K562 (cell line): ENCODE data around the gene RCE1. TPM values are rescaled to one million over a fixed set of nuclear protein-coding genes. Genes with fewer than 3 reads are reported as not detected.

ENCODE experiments used
- CAMTA2 ChIP-seq: fragments of 250-450 bp; sonication (Bioruptor Pico); conservative IDR thresholded peaks from 2 replicates; pipeline ENCODE4 v1.5.1; 2022
- CCAR2 ChIP-seq: fragments of 200-400 bp; formaldehyde crosslinking; IDR thresholded peaks from 2 replicates; pipeline ENCODE4 v1.6.1; 2017; ENCODE audit warnings: mild to moderate bottlenecking, low read depth, low read length
- CREB3 ChIP-seq: fragments of 450-650 bp; conservative IDR thresholded peaks from 2 replicates; pipeline ENCODE4 v1.6.1; 2016; ENCODE audit warnings: missing genetic modification characterization, low read depth, mild to moderate bottlenecking, missing compliant biosample characterization, moderate library complexity
- ETV6 ChIP-seq, 3 experiments: fragments of 150-350 bp in 1 of 3; sonication (generic) in 1 of 3; formaldehyde crosslinking in 1 of 3; IDR thresholded peaks; 2 replicates each; pipeline versions ENCODE4 v1.6.1 to v1.8.0; 2014 to 2022; ENCODE audit warnings: borderline replicate concordance in 2 of 3, low read depth in 2 of 3, antibody characterized with exemption in 1 of 3, low read length in 1 of 3, mild to moderate bottlenecking in 1 of 3, missing genetic modification reagents in 1 of 3
- HEY1 ChIP-seq: fragments of 250-450 bp; sonication (Bioruptor Pico); IDR thresholded peaks from 2 replicates; pipeline ENCODE4 v1.5.0; 2020; ENCODE audit warnings: mild to moderate bottlenecking, moderate library complexity, borderline replicate concordance
- KAT2B ChIP-seq: IDR thresholded peaks from one replicate; pipeline ENCODE4 v1.6.1; 2012; ENCODE audit warnings: low read depth, mild to moderate bottlenecking, control low read depth, inconsistent platforms, low read length, moderate library complexity
- KDM5B ChIP-seq: fragments of 200-600 bp; sonication (generic); IDR thresholded peaks from 2 replicates; pipeline ENCODE4 v1.6.1; 2012; ENCODE audit warnings: low read depth, mild to moderate bottlenecking, moderate library complexity, low read length, control low read depth, inconsistent platforms; ENCODE audit not compliant: insufficient replicate concordance
- LEF1 ChIP-seq: fragments of 450-650 bp; IDR thresholded peaks from 2 replicates; pipeline ENCODE4 v1.6.1; 2016; ENCODE audit warnings: mild to moderate bottlenecking
- MEF2D ChIP-seq: conservative IDR thresholded peaks from 2 replicates; pipeline ENCODE4 v1.6.1; 2016; ENCODE audit warnings: low read depth, missing genetic modification characterization, missing compliant biosample characterization
- MITF ChIP-seq: IDR thresholded peaks from 2 replicates; pipeline ENCODE4 v1.6.1; 2014; ENCODE audit warnings: antibody characterized with exemption
- MTA3 ChIP-seq: fragments of 450-650 bp; formaldehyde crosslinking; IDR thresholded peaks from 2 replicates; pipeline ENCODE4 v1.6.1; 2017; ENCODE audit warnings: mild to moderate bottlenecking, borderline replicate concordance
- NFATC3 ChIP-seq: fragments of 450-650 bp; IDR thresholded peaks from 2 replicates; pipeline ENCODE4 v1.6.1; 2017; ENCODE audit warnings: mild to moderate bottlenecking
- NFIC ChIP-seq: fragments of 450-650 bp; IDR thresholded peaks from 2 replicates; pipeline ENCODE4 v1.6.1; 2017; ENCODE audit warnings: mild to moderate bottlenecking, inconsistent platforms
- RBM14 ChIP-seq: fragments of 200-400 bp; formaldehyde crosslinking; IDR thresholded peaks from 2 replicates; pipeline ENCODE4 v1.6.1; 2018; ENCODE audit warnings: low read depth, mild to moderate bottlenecking, low read length, moderate library complexity, borderline replicate concordance; ENCODE audit not compliant: insufficient read depth
- RFX1 ChIP-seq: fragments of 450-650 bp; IDR thresholded peaks from 2 replicates; pipeline ENCODE4 v1.6.1; 2016; ENCODE audit warnings: mild to moderate bottlenecking, moderate library complexity
- SMC3 ChIP-seq: conservative IDR thresholded peaks from 2 replicates; pipeline ENCODE4 v1.6.1; 2011; ENCODE audit warnings: low read depth, low read length, improper control_type of control experiment; ENCODE audit not compliant: insufficient read depth
- TEAD4 ChIP-seq, 2 experiments: sonication (generic) in 1 of 2; formaldehyde crosslinking in 1 of 2; IDR thresholded peaks; 2 replicates each; pipeline versions ENCODE4 v1.6.1 to v1.8.0; 2012 to 2022; ENCODE audit warnings: borderline replicate concordance in 1 of 2, inconsistent platforms in 1 of 2, low read length in 1 of 2, mild to moderate bottlenecking in 1 of 2, missing genetic modification reagents in 1 of 2
- ZKSCAN8 ChIP-seq: fragments of 200-800 bp; sonication (Bioruptor generic); IDR thresholded peaks from 2 replicates; pipeline ENCODE4 v1.6.1; 2016; ENCODE audit warnings: missing genetic modification characterization, missing compliant biosample characterization
- ZNF282 ChIP-seq: sonication (generic); formaldehyde crosslinking; IDR thresholded peaks from 2 replicates; pipeline ENCODE4 v1.8.1; 2023; ENCODE audit warnings: missing genetic modification reagents
- ZNF507 ChIP-seq: conservative IDR thresholded peaks from 2 replicates; pipeline ENCODE4 v1.6.1; 2017; ENCODE audit warnings: missing genetic modification characterization, missing compliant biosample characterization
- polyA plus RNA-seq, 8 experiments: library from polyadenylated mRNA; depleted of rRNA in 4 of 8; stranded (reverse) in 5 of 8; unstranded in 3 of 8; fragments of >200 nt; fragmentation: Nextera tagmentation in 2 of 8; fragmentation: Illumina TruSeq in 1 of 8; extraction: Ambion mirVana in 2 of 8; extraction: Trizol in 1 of 8; gene quantifications; 2 replicates each; pipeline versions ENCODE4 v1.2.1 to v1.2.3, GENCODE V29; 2011 to 2014; ENCODE audit warnings: inconsistent platforms in 1 of 8, missing spikeins in 1 of 8
- total RNA-seq, 7 experiments: library from RNA; depleted of rRNA in 6 of 7; stranded (reverse); fragments of >200 nt in 6 of 7; fragmentation: Illumina TruSeq in 2 of 7; extraction: Trizol in 2 of 7; gene quantifications; 2 replicates each; pipeline versions ENCODE4 v1.2.1 to v1.2.3, GENCODE V29; 2011 to 2021; ENCODE audit warnings: low replicate concordance in 1 of 7
- TF ChIP-seq, protein P1 (sequence below), 2 experiments: fragments of 450-650 bp; conservative IDR thresholded peaks; 2 replicates each; pipeline ENCODE4 v1.6.1; 2017; ENCODE audit warnings: mild to moderate bottlenecking in 2 of 2, moderate library complexity in 2 of 2
- TF ChIP-seq, protein P2 (sequence below): fragments of 450-650 bp; conservative IDR thresholded peaks from 2 replicates; pipeline ENCODE4 v1.6.1; 2016; ENCODE audit warnings: missing genetic modification characterization, low read depth, mild to moderate bottlenecking, control low read depth, missing compliant biosample characterization

RCE1 gene
- total and polyA plus RNA-seq, 9 of the 15 experiments (the other 6 are each of a cell fraction or from before 2014, with no cell fraction given) = 0.75 to 41.5 (median 15.1) TPM

- TF ChIP-seq MITF (no peak), ZNF507 (tag) (no peak), KDM5B (no peak), HEY1 (CRISPR knock-in tag) (no peak), KAT2B (no peak), CAMTA2 (no peak), RFX1 (no peak), ZKSCAN8 (no peak), TEAD4 (IDR thresholded peaks at IDR 0.05; ENCODE audit: low read length) (no peak; the same call in 1 of the 2 replicates), TEAD4 (CRISPR knock-in tag; IDR thresholded peaks at IDR 0.05; ENCODE audit: borderline replicate concordance) (no peak), SMC3 (no peak), ETV6 (IDR thresholded peaks at IDR 0.05; ENCODE audit: borderline replicate concordance in 1 of 2, low read depth in 2 of 2, low read length in 1 of 2) (no peak), ETV6 (CRISPR knock-in tag; IDR thresholded peaks at IDR 0.05; ENCODE audit: borderline replicate concordance) (no peak), NFIC (0 out of 2 replicates have a peak, but pooled peaks have one; percentile 21), NFATC3 (peak; percentile 51; the same call in 1 of the 2 replicates), MEF2D (tag) (no peak), ZNF282 (CRISPR knock-in tag) (no peak), LEF1 (peak; percentile 18; the same call in 1 of the 2 replicates), RBM14 (no peak), MTA3 (0 out of 2 replicates have a peak, but pooled peaks have one; percentile 19), CREB3 (no peak), CCAR2 (no peak)
- TF ChIP-seq, protein P1, sequence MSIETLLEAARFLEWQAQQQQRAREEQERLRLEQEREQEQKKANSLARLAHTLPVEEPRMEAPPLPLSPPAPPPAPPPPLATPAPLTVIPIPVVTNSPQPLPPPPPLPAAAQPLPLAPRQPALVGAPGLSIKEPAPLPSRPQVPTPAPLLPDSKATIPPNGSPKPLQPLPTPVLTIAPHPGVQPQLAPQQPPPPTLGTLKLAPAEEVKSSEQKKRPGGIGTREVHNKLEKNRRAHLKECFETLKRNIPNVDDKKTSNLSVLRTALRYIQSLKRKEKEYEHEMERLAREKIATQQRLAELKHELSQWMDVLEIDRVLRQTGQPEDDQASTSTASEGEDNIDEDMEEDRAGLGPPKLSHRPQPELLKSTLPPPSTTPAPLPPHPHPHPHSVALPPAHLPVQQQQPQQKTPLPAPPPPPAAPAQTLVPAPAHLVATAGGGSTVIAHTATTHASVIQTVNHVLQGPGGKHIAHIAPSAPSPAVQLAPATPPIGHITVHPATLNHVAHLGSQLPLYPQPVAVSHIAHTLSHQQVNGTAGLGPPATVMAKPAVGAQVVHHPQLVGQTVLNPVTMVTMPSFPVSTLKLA (conservative IDR thresholded peaks at IDR 0.05) = peak in 1 of 2 experiments; percentile 49; a peak in 2 of 4 replicates
- TF ChIP-seq, protein P2, sequence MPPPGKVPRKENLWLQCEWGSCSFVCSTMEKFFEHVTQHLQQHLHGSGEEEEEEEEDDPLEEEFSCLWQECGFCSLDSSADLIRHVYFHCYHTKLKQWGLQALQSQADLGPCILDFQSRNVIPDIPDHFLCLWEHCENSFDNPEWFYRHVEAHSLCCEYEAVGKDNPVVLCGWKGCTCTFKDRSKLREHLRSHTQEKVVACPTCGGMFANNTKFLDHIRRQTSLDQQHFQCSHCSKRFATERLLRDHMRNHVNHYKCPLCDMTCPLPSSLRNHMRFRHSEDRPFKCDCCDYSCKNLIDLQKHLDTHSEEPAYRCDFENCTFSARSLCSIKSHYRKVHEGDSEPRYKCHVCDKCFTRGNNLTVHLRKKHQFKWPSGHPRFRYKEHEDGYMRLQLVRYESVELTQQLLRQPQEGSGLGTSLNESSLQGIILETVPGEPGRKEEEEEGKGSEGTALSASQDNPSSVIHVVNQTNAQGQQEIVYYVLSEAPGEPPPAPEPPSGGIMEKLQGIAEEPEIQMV (tag) = 0 out of 2 replicates have a peak, but pooled peaks have one; percentile 14
Measured at GRCh38 chr11:66835768-66836405, 7.4 kb upstream of the RCE1 start (continued).
